Measurements from ENCODE around the gene CACNA2D3. TPM values are rescaled to one million over a fixed set of nuclear protein-coding genes. Genes with fewer than 3 reads are reported as not detected.
"Not testable (repeated sequence)": the region's sequence is repeated elsewhere in the genome, so short reads cannot be mapped to it uniquely, and the experiment has no call there.

The CACNA2D3 gene
- total RNA-seq, 1 experiment from 2014 or later: 1.6 TPM

DNA sequence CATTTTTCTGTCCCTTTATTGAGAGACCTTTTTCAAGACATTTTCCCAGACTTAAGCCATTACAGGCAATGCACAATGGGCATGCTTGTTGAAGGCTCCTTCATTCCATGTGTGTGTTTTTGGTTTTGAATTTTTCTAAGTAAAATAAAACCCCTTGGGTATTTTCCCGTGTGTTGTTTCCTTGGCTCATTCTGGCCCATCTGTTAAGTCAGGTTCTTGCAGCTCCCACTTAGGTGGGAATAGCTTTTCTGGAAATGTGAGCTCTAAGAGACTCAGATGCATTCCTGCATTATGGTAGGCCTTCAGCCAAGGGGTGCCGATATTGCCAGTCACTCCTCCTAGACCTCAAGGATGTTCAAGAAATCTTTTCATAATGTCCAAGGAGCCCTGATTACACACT, 314.9 kb downstream of the CACNA2D3 start:
- DNase-seq: no peak
- Histone ChIP-seq H3K4me3 (ENCODE audit: insufficient read depth, low read depth, low read length) (no peak overlapping the region), H3K36me3 (replicated peaks; ENCODE audit: control insufficient read depth, insufficient read depth, low read length) (no peaks in the 10 kb centered on the region), H3K27me3 (ENCODE audit: control insufficient read depth, insufficient read depth, low read length) (no peaks in the 10 kb centered on the region)

DNA sequence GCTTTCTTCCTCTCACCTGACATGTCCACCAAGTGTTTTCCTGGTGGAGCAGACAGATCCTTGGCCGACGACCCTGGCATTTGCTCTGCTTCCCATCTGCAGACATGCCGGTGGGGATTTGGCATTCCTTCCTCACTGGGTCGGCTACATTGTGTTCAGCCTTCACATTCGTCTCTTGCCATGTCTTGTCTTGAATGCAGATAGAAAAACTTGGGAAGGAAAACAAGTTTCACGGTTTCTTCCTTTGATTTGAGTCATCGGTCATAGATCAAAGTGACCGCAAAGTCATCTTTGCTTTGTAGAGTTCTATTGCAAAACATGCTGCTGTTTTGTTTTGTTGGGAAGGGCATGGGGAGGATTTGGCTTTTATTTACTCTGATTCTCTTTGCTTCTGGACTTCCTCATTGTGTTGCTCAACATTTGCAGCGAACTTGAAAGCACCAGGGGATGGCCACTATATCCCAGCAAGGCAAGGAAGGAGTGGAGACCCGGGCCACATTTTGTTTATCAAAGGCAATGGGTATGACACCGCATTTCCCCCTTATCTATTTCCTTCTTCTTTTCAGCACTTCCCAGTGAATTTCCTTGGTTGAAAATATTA, 321.3 kb downstream of the CACNA2D3 start:
- no peak for DNase-seq
- no peak overlapping the region for H3K4me3 ChIP-seq (ENCODE audit: insufficient read depth, low read depth, low read length)
- no peaks in the 10 kb centered on the region for H3K27me3 ChIP-seq (ENCODE audit: control insufficient read depth, insufficient read depth, low read length)
- H3K36me3 ChIP-seq (replicated peaks; ENCODE audit: control insufficient read depth, insufficient read depth, low read length): no peaks in the 10 kb centered on the region

DNA sequence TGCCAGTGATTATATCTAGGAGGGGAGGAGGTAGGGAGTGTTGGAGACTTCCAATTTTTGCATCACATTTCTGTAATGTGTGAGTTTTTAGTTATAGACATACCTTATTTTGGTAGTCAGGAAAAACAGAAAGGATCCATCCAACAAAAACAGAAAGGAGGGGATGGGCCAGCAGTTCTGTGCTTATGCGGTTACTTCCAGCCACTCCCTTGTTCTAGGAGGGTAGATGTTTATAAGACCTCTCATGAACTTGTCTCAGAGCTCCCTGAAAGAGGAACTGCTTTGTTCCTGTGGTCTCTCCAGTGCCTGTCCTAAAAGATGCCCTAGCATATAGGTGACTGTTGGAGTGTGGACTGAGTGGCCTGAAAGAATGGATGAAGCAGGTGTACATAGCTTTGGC, 323.3 kb downstream of the CACNA2D3 start:
- no peak for DNase-seq
- Histone ChIP-seq H3K27me3 (ENCODE audit: control insufficient read depth, insufficient read depth, low read length) (no peaks in the 10 kb centered on the region), H3K4me3 (ENCODE audit: insufficient read depth, low read depth, low read length) (no peak overlapping the region), H3K36me3 (replicated peaks; ENCODE audit: control insufficient read depth, insufficient read depth, low read length) (no peaks in the 10 kb centered on the region)

DNA sequence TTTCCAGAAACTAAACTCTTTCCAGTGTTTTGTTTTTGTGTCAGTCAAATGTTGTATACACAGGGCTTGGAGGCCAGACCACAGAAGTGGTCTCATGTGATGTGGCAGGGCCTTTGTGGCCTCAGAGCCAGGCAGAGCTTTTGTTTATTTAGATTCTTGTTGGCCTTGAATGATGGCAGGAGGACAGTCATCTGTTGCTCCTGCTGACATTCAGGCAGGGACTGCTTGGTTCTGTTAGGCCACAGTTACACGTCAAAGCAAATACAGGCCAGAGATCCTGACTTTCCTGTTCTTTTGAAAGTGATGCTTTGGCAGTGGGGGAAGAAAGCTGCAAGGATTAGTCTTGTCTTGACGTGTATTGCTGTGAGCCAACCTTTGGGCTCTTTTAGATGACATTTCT, 325.1 kb downstream of the CACNA2D3 start:
- H3K36me3 ChIP-seq (replicated peaks; ENCODE audit: control insufficient read depth, insufficient read depth, low read length): no peaks in the 10 kb centered on the region
- DNase-seq: no peak
- H3K4me3 ChIP-seq (ENCODE audit: insufficient read depth, low read depth, low read length): no peak overlapping the region
- no peaks in the 10 kb centered on the region for H3K27me3 ChIP-seq (ENCODE audit: control insufficient read depth, insufficient read depth, low read length)

DNA sequence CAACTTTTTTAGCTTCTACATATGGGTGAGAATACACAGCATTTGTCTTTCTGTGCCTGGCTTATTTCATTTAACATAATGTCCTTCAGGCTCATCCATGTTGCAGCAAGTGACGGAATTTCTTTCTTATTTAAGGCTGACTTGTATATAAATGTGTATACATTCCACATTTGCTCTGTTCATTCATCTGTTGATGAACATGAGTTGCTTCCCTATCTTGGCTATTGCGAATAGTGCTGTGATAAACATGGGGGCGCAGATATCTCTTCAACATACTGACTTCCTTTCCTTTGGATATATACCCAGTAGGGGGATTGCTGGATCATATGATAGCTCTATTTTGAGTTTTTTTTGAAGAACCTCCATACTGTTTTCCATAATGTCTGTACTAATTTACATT, 332.5 kb downstream of the CACNA2D3 start:
- Histone ChIP-seq H3K4me3 (ENCODE audit: insufficient read depth, low read depth, low read length) (no peak overlapping the region), H3K36me3 (replicated peaks; ENCODE audit: control insufficient read depth, insufficient read depth, low read length) (no peaks in the 10 kb centered on the region), H3K27me3 (ENCODE audit: control insufficient read depth, insufficient read depth, low read length) (no peaks in the 10 kb centered on the region)
- no peak for DNase-seq

DNA sequence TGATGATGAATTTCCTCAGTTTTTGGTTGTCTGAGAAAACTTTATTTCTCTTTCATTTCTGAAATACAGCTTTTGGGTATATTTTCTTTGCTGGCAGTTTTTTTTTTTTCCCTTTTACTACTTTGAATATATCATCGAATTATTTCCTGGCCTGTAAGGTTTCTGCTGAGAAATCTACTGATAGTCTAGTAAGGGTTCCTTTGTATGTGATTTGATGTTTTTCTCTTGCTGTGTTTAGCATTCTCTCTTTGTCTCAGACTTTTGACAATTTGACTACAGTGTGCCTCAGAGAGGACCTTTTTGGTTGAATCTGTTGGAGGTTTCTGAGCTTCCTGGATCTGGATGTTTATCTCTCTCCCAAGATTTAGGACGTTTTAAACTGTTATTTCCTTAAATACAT, 336.0 kb downstream of the CACNA2D3 start:
- no peak overlapping the region for H3K4me3 ChIP-seq (ENCODE audit: insufficient read depth, low read depth, low read length)
- H3K36me3 ChIP-seq (replicated peaks; ENCODE audit: control insufficient read depth, insufficient read depth, low read length): no peaks in the 10 kb centered on the region
- no peak for DNase-seq
- H3K27me3 ChIP-seq (ENCODE audit: control insufficient read depth, insufficient read depth, low read length): no peaks in the 10 kb centered on the region

DNA sequence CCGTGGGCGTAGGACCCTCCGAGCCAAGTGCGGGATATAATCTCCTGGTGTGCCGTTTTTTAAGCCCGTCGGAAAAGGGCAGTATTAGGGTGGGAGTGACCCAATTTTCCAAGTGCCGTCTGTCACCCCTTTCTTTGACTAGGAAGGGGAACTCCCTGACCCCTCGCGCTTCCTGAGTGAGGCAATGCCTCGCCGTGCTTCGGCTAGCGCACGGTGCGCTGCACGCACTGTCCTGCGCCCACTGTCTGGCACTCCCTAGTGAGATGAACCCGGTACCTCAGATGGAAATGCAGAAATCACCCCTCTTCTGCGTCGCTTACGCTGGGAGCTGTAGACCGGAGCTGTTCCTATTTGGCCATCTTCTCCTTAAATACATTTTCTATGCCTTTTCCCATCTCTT, 342.2 kb downstream of the CACNA2D3 start:
- not testable (repeated sequence) for H3K27me3 ChIP-seq (ENCODE audit: control insufficient read depth, insufficient read depth, low read length); DNase-seq; H3K4me3 ChIP-seq (ENCODE audit: insufficient read depth, low read depth, low read length); H3K36me3 ChIP-seq (replicated peaks; ENCODE audit: control insufficient read depth, insufficient read depth, low read length)

DNA sequence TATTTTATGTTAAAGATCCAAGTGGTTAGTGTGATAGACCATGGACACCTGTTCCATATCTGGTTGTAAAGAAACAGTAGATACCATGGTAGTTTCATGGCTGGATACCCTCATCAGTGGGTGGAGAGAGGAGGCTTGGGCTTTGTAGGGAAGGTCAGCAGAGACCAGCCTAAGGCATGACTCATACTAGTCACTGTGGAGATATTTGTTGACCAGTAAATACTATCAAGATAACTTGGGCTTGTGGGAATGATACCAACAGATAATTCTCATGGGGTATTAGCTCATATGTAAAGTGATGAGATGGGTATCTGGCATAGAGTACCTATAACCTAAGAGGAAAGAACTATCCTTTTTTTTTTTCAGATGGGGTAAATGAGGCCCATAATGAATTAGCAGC, 354.5 kb downstream of the CACNA2D3 start:
- no peak for DNase-seq
- H3K4me3 ChIP-seq (ENCODE audit: insufficient read depth, low read depth, low read length): no peak overlapping the region
- no peaks in the 10 kb centered on the region for H3K36me3 ChIP-seq (replicated peaks; ENCODE audit: control insufficient read depth, insufficient read depth, low read length)
- H3K27me3 ChIP-seq (ENCODE audit: control insufficient read depth, insufficient read depth, low read length): no peaks in the 10 kb centered on the region

DNA sequence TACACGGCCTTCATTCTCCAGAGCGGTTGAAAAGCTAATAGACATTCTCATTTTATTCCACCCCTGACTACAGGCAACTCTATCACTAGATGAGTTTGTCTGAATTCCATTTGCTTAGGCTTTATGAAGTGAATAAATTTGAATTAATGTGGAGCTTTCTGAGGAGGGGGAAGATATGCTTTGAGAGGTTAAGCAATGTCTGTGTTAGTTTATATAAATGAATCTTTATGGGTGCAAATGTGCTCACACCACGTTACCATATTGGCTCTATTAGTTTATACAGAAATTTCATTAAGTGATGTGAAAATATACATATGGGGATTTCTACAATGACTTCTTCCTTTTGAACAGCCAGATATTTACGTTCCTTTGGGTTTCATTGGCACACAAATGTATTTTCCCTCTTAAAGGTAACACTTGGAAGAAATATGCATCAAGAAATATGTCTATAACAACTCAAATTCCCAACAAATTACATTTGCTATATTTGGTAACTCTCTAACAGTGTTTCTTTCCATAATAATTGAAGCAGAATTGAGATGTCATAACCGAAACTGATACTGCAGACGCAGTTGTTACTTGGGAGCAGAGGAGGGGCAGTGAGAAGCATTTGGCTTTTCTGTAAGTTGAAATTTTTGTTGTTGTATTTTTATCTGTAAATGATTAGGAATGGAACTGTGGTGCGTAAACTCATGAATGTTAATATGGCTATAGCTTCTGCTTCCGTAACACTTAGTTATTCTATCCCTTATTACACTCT, 359.4 kb downstream of the CACNA2D3 start:
- H3K36me3 ChIP-seq (replicated peaks; ENCODE audit: control insufficient read depth, insufficient read depth, low read length): no peaks in the 10 kb centered on the region
- no peak for DNase-seq
- no peak overlapping the region for H3K4me3 ChIP-seq (ENCODE audit: insufficient read depth, low read depth, low read length)
- no peaks in the 10 kb centered on the region for H3K27me3 ChIP-seq (ENCODE audit: control insufficient read depth, insufficient read depth, low read length)

DNA sequence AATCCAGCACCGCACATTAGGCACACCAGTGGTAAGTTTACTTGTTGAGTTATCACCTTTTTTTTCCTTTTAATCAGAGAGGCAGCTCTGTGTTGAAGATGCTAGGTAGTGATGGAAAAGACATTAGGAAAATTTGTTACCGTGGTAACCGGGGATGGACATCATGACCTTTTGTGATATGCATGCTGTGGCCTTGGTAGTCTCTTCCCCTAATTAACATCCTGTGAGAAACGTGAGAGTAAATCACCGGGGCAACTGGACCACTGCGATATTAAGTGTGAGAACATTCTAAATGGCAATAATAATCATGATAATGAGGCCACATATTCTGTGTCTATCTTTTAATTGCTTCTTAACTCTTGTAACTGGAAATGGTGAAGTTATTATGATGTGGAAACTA, 362.0 kb downstream of the CACNA2D3 start:
- Histone ChIP-seq H3K27me3 (ENCODE audit: control insufficient read depth, insufficient read depth, low read length) (no peaks in the 10 kb centered on the region), H3K36me3 (replicated peaks; ENCODE audit: control insufficient read depth, insufficient read depth, low read length) (no peaks in the 10 kb centered on the region), H3K4me3 (ENCODE audit: insufficient read depth, low read depth, low read length) (no peak overlapping the region)
- no peak for DNase-seq

DNA sequence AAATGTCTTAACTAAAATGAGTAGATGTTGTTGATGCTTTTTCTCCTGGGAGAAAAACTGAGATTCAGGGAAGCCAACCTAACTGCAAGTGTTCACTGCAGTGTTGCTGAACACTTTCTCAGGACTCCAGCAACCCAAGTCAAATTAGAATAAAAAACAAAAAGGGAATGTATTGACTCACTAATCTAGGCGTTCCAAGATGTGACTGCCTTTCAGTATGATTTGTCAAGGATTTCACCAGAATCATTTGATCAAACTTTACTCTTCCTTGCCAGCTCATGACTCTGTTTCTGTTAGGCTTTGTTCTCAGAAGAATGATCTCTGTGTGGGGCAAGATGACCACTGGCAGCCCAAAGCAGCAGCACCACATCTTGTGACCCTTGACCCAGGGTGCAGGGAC, 364.0 kb downstream of the CACNA2D3 start:
- no peak for DNase-seq
- no peaks in the 10 kb centered on the region for H3K27me3 ChIP-seq (ENCODE audit: control insufficient read depth, insufficient read depth, low read length)
- no peak overlapping the region for H3K4me3 ChIP-seq (ENCODE audit: insufficient read depth, low read depth, low read length)
- no peaks in the 10 kb centered on the region for H3K36me3 ChIP-seq (replicated peaks; ENCODE audit: control insufficient read depth, insufficient read depth, low read length)

DNA sequence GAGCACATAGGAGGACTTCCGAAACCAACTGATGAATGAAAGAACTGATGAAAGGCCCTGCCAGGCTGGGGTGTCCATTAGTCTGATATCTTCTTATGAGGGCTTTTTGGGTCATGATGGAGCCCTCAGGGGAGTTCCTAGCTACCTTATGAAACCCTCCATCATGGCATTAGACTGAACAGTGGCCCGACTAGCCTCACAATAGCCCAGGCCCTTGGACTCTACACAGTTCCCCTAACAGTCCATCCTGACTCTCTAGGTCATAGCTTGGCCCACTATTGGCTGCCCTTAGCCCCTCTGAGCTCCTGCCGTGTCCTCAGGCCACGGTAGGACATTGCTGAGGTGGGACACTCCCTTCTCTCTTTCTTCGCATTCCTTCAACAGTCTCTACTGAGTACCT, 365.9 kb downstream of the CACNA2D3 start:
- no peaks in the 10 kb centered on the region for H3K27me3 ChIP-seq (ENCODE audit: control insufficient read depth, insufficient read depth, low read length)
- H3K36me3 ChIP-seq (replicated peaks; ENCODE audit: control insufficient read depth, insufficient read depth, low read length): no peaks in the 10 kb centered on the region
- no peak for DNase-seq
- H3K4me3 ChIP-seq (ENCODE audit: insufficient read depth, low read depth, low read length): no peak overlapping the region

DNA sequence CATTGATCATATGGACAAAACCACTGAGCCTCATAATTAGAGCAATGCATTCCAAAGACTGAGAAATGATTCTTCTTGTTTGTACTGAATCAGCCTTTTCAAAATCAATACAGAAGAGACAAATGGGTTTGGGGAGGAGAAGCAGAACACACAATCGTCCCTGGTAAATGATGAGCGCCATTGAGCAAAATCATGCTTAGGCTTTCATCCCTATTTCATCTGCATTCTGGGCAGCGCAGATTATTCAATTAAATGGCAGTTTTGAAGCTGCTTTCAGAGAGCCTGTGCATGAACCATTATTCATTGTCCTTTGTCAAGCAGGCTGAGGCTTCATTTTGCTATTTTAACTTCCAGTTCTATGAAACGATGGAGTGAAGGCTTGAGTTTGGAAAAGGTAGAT, 371.9 kb downstream of the CACNA2D3 start:
- Histone ChIP-seq H3K27me3 (ENCODE audit: control insufficient read depth, insufficient read depth, low read length) (no peaks in the 10 kb centered on the region), H3K4me3 (ENCODE audit: insufficient read depth, low read depth, low read length) (no peak overlapping the region), H3K36me3 (replicated peaks; ENCODE audit: control insufficient read depth, insufficient read depth, low read length) (no peaks in the 10 kb centered on the region)
- DNase-seq: no peak

DNA sequence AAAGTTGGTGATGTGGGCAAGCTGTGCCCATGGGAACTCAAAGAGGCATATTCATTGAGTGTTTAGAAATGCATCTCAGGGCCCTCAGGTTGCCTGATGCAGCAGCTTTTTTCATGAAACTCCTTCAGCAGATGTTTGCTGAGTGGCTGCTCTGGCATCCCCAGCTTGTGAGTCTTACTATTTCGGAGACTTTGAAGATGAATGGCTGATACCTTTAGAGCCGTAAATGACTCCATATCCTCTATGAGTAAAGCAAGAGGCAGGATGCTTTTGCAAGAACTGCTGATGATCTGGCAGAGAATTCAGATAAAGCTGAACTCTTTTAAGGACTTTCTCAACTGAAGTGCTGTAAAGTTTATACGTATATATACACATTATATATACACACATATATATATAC, 384.3 kb downstream of the CACNA2D3 start:
- DNase-seq: no peak
- Histone ChIP-seq H3K36me3 (replicated peaks; ENCODE audit: control insufficient read depth, insufficient read depth, low read length) (no peaks in the 10 kb centered on the region; the same call in 1 of the 2 replicates), H3K27me3 (ENCODE audit: control insufficient read depth, insufficient read depth, low read length) (no peaks in the 10 kb centered on the region), H3K4me3 (ENCODE audit: insufficient read depth, low read depth, low read length) (no peak overlapping the region)

DNA sequence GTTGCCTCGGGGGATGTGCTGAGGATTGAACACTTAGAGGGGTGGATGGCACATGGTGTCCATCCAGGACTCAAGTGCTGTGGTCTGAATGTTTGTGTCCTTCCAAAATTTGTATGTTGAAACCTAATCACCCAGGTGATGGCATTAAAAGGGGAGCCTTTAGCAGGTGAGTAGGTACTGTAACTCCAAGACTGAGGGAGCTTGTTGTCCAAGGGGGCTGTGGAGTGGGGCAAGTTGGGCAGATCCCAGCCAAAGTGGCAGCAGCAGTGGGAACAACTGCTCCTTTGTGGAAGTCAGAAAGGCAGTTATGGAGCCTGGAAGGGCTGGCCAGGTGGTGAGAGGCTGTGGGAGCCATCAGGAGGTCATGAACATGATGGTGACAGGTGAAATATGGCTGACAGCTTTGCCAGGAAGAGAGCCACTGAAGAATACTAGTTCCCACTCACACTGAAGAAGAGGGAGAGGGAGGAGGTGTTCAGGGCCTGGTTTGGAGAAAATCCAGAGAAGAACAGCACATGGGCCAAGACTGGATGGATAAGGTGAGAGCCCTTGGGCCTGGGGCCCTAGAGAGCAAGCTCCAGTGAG, 385.6 kb downstream of the CACNA2D3 start:
- no peaks in the 10 kb centered on the region; the same call in 1 of the 2 replicates for H3K36me3 ChIP-seq (replicated peaks; ENCODE audit: control insufficient read depth, insufficient read depth, low read length)
- no peak overlapping the region for H3K4me3 ChIP-seq (ENCODE audit: insufficient read depth, low read depth, low read length)
- H3K27me3 ChIP-seq (ENCODE audit: control insufficient read depth, insufficient read depth, low read length): no peaks in the 10 kb centered on the region
- DNase-seq: no peak

Measured in H7 (cell line).